NCI-H1930 (cell line): ENCODE data around the gene COX19.
"Not testable (repeated sequence)": the region's sequence is repeated elsewhere in the genome, so short reads cannot be mapped to it uniquely, and the experiment has no call there.

Source experiments
- DNase-seq, 2 experiments: peaks; one replicate each; lab custom pipeline; 2025; lab: John Stamatoyannopoulos, UW

COX19 gene

GRCh38 chr7:945147-945555 is 30.2 kb downstream of the COX19 start:
- no peak for DNase-seq

- DNase-seq = no peak
These were observed 30.6 kb downstream of the COX19 start for GRCh38 chr7:944744-945143.

DNA sequence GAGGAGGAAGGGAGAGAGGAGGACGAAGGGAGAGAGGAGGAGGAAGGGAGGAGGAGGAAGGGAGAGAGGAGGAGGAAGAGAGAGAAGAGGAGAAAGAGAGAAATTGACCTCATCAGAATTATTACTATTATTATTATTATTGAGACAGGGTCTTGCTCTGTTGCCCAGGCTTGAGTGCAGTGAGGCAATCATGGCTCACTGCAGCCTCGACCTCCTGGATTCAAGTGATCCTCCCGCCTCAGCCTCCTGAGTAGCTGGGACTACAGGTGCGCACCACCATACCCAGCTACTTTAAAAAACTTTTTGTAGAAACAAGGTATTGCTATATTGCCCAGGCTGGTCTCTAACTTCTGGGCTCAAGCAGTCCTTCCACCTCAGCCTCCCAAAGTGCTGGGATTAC is 31.6 kb downstream of the COX19 start:
- not testable (repeated sequence) for DNase-seq

- DNase-seq = no peak
These were observed 34.5 kb downstream of the COX19 start for GRCh38 chr7:940599-941408.

DNA sequence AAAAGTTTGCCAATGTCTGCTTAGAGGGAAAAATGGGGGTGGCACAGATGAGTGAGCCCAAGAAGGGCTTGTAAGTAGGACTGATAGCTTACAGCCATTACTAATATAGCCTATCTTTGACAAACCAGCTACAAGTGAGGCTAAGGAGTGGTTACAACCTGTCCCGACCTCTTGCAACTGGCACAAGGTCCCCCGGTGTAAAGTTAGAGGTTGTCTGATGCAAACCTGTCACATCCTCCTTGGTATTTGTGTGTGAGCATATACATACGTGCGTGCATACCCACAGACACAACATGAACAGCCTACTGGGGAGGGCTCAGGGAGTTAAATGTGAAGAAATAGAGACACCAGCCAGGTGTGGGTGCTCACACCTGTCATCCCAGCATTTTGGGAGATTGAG is 35.5 kb downstream of the COX19 start:
- DNase-seq = no peak

DNA sequence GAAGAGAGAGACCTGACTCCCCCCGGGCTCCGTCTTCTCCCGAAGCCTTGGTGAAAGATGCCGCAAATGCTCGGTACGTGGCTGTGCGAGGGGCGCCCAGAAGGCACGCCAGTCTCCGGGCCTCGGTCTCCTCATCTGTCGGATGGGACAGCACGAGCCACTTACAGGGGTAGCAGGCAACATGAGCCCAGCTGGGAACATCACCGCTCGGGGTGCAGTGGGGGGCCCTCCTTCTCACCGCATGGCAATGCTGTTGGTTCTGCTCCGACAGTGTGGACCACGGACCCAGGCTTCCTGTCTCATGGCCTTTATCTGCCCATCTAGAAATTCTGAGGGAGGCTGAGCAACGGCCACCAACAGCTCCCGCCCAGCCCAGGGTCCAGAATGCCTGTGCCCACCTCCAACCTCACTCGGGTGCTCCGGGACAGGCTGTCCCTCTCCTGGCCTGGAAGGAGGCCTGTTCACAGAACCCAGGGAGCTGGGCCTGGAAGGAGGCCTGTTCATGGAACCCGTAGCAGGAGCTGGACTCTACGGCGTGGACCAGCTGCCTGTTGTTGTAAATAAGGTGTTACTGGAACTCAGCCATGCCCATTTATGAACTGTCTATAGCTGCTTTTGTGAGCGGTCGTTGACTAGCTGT is 36.7 kb downstream of the COX19 start:
- no peak for DNase-seq

DNA sequence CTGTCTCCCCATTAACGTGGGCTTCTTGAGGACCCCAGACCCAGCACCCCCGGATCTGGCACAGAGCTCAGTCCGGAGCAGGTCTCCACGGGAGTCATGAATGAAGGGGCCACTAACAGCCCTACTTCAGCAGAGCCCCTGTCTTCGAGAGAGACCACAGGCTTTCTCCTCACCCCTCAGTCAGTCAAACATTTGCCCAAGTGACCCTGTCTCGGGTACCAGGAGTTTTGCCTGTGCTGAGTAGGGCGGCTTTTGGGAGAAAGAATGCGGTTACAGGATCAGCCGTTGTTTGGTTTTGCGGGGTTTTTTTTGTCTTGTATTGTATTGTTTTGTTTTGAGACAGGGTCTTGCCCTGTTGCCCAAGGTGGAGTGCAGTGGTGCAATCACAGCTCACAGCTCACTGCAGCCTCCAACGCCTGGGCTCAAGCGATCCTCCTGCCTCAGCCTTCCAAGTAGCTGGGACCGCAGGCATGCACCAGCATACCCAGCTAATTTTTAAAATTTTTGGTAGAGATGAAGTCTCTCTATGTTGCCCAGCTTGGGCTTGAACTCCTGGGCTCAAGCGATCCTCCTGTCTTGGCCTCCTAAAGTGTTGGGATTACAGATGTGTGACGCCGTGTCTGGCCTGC is 37.4 kb downstream of the COX19 start:
- no peak for DNase-seq

DNA sequence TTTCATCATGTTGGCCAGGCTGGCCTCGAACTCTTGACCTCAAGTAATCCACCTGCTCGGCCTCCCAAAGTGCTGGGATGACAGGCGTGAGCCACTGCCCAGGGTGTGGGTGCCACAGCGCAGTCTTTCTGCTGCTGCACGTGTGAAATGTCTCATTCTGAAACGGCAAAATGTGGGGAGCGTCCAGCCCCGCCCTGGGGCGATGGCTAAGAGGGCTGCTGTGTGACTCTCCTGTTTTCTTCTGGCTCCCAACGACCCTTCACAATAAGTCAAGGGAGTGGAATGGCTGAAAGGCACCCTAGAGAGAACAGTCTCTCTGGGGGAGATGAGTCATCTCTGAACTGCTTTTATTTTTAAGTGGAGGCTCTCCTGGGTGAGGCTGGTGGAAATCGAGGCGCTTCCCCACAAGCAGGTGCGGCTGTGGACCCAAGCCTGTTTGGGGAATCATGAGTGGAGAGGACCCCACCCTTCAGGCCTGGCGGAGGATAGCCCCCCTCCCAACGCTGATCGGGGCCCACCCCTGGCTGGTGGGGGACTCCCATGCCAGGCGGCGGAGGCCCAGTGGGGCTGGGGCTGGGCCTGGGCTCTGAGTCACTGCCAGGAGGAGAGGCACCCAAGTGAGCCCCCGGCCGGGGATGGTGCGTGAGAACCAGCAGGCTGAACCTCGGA is 38.8 kb downstream of the COX19 start:
- DNase-seq = no peak

GRCh38 chr7:935874-936385 is 39.4 kb downstream of the COX19 start:
- DNase-seq = no peak

DNA sequence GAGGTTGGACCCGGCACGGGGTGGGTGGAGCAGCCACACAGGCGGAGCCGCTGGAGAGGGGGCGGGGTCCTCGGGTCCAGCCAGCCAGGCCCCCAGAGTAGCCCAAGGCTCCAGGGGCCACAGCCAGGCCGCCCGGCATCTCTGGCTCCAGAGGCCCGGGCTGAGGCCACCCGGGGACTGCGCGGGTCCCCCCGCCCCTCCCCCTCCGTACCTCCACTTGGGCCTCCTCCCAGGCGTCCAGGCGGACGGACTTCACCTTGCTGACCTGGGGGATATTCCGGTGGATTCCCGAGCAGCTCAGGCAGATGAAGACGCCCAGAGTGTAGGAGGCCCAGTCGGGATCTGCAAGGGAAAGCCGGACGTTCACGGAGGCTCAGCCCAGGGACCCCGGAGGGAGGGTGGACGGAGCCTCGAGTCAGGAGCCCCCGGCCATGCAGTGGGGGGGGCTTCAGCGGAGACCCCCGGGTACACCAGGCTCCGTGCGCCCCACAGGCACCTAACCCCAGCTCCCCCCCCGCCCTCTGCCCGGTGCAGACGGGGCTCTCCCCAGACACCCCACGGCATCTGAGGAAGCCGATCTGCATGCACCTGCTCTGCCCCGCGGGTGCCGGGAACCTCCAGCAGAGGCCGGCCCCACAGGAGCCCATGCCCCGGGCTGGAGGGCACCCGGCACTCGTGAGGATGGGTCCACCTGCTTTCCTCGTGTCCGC is 40.0 kb downstream of the COX19 start:
- no peak for DNase-seq

DNA sequence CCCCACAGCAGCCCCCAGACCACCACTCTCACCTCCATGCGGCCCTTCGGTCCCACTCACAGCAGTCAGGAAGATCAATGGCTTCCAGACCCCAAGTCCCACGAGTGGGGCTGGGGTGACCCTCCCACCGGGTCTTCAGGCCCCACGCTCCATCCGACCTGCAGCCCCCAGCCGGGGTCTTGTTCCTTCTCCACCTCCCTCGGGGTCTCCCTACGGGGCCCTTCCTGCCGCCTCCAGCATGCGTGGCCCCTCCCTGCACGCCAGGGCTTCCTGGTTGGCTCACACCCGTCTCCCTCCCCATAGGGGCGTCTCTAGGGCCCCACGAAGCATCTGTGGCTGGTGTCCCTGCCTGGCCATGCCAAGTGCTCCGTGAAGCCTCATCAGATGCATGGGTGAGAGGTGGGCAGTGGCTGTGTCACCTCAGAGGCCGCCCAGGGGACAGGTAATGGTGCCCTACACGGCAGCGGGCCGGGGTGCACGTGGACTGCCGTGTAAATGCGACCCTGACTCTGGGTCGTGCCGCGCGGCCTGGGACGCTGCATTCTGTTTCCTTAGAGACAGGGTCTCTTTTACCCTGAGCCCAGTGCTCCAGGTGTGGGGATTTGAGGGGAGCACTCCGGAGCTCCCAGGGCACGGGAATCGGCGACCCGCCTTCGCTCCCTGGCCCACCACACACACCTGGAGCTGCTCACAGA is 40.7 kb downstream of the COX19 start:
- DNase-seq = no peak

GRCh38 chr7:932651-932975 is 42.7 kb downstream of the COX19 start:
- DNase-seq = no peak

DNA sequence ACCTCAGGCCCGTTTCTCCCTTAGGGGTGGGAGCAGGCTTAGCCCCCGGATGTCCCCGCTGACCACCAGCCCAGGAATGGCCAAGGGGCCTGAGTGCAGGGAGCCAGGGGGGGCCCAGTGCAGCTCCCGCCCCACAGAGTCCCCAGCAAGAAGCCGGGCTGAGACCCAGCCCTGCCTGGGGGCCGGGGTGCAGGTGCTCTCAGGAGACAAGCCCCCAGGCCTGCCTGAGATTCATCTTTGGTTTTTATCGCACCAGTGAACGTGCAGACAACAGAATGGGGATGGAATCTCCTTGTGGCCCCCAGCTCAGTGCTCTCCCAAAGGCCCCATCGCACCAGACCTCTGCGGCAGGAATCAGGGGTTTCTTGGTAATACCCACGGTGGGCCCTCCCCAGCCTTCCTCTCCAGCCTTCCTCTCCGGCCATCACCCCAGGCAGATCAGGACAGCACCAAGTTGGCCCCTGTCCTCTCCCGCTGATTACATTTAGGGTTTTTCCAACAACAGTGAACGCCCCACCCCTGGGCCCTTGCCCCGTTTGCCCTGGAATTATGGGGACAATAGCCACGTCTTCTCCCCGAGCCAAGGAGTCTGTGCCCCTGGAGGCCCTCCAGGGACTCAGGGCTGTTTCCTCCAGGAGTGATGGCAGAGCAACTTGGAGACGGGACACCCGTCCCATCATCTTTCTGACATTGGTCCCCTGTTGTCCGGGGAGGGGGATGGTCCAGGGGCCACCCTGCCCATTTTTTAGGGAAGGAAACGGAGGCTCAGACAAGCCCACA is 43.3 kb downstream of the COX19 start:
- DNase-seq = no peak

GRCh38 chr7:930975-931758 is 44.2 kb downstream of the COX19 start:
- DNase-seq = no peak

- no peak for DNase-seq
These were observed 46.0 kb downstream of the COX19 start for GRCh38 chr7:929311-929711.

DNA sequence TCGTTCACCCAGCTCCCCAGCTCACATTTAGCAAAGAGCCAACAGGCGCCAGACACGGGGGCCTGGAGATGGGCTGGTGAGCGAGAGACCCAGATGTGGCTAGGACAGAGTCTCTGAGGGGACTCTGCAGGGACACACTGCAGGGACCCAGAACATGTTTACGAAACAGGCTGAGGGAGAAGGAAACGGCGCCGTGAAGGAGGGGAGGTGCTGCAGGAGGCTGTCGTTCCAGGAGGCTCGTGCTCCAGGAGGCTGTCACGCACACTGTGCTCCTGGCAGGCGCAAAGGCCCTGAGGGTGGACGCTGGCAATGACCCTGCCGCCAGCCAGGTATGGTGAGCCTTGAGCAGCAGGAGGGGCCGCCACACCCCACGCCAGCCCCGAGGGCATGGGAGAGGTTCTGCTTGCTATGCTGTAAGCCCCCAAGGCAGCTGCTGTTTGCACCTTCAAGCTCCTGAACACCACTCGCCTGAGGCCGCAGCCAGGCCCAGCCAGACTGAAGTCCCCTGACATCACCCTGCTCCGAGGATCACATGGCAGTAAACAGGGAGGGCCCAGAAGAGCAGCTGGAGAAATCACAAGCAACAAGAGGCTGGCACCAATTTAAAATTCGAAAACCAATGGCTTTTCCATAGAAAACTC is 48.2 kb downstream of the COX19 start:
- no peak for DNase-seq

- DNase-seq = no peak
These were observed 49.0 kb downstream of the COX19 start for GRCh38 chr7:926061-927030.

GRCh38 chr7:925601-926000 is 49.7 kb downstream of the COX19 start:
- DNase-seq = no peak
